Activated CD4-positive, alpha-beta T cell treated with anti-CD3 and anti-CD28 coated beads for 48 hours (primary cell): Measurements from ENCODE around the gene NFATC2.
"Not testable (repeated sequence)": the region's sequence is repeated elsewhere in the genome, so short reads cannot be mapped to it uniquely, and the experiment has no call there.

ENCODE experiments used
- DNase-seq: peaks from one replicate; pipeline ENCODE4 v3.0.0-alpha.2; 2020

The NFATC2 gene

GRCh38 chr20:51542571-51543421 is at the start of gene NFATC2:
Gene NFATC2 (minus strand): TSS chr20:51542719. CDS start chr20:51542499, 220 bp downstream.
- peak; percentile 55 for DNase-seq

- no peak for DNase-seq
These were observed 49.4 kb upstream of the NFATC2 start for GRCh38 chr20:51591871-51592270.

GRCh38 chr20:51588762-51589161 is 46.2 kb upstream of the NFATC2 start:
- DNase-seq = no peak

- no peak for DNase-seq
These were observed 44.6 kb upstream of the NFATC2 start for GRCh38 chr20:51587145-51587544.

GRCh38 chr20:51586005-51586440 is 43.5 kb upstream of the NFATC2 start:
- DNase-seq = peak; percentile 33

- DNase-seq = no peak
These were observed 42.6 kb upstream of the NFATC2 start for GRCh38 chr20:51585148-51585547.

GRCh38 chr20:51584737-51585136 is 42.2 kb upstream of the NFATC2 start:
- DNase-seq = no peak

GRCh38 chr20:51584116-51584515 is 41.6 kb upstream of the NFATC2 start:
- no peak for DNase-seq

- DNase-seq = no peak
These were observed 41.0 kb upstream of the NFATC2 start for GRCh38 chr20:51583499-51583898.

GRCh38 chr20:51583073-51583472 is 40.6 kb upstream of the NFATC2 start:
- no peak for DNase-seq

GRCh38 chr20:51581571-51581970 is 39.1 kb upstream of the NFATC2 start:
- no peak for DNase-seq

GRCh38 chr20:51579137-51579536 is 36.6 kb upstream of the NFATC2 start:
- no peak for DNase-seq

- DNase-seq = no peak
These were observed 35.6 kb upstream of the NFATC2 start for GRCh38 chr20:51578145-51578459.

GRCh38 chr20:51577432-51578144 is 35.1 kb upstream of the NFATC2 start:
- DNase-seq = no peak

- no peak for DNase-seq
These were observed 33.0 kb upstream of the NFATC2 start for GRCh38 chr20:51575486-51575885.

- peak; percentile 77 for DNase-seq
These were observed 31.9 kb upstream of the NFATC2 start for GRCh38 chr20:51574248-51575033.

GRCh38 chr20:51573576-51574243 is 31.2 kb upstream of the NFATC2 start:
- DNase-seq = no peak

GRCh38 chr20:51571460-51571794 is 28.9 kb upstream of the NFATC2 start:
- DNase-seq = no peak

- DNase-seq = no peak
These were observed 28.4 kb upstream of the NFATC2 start for GRCh38 chr20:51570739-51571459.

- no peak for DNase-seq
These were observed 27.6 kb upstream of the NFATC2 start for GRCh38 chr20:51569815-51570738.

GRCh38 chr20:51568533-51568932 is 26.0 kb upstream of the NFATC2 start:
- not testable (repeated sequence) for DNase-seq
